Fibroblast of lung (primary cell): ENCODE results near the gene CDC42EP5. TPM values are rescaled to one million over a fixed set of nuclear protein-coding genes. Genes with fewer than 3 reads are reported as not detected.

Source experiments
- DNase-seq, 2 donors: peaks; one replicate each; pipeline versions ENCODE4 v3.0.0 to v3.0.0-alpha.2; 2010; ENCODE audit warnings: low read depth in 2 of 2
- H2AFZ ChIP-seq: 2 replicates; pipeline ENCODE4 v1.5.1; 2012; ENCODE audit warnings: low read length, control low read depth, inconsistent platforms
- H3K27ac ChIP-seq: 2 replicates; pipeline ENCODE4 v1.5.1; 2011; ENCODE audit warnings: low read length, control low read depth; ENCODE audit not compliant: insufficient read depth
- H3K27me3 ChIP-seq: 2 replicates; pipeline ENCODE4 v1.5.1; 2011; ENCODE audit warnings: mild to moderate bottlenecking, low read length; ENCODE audit not compliant: control insufficient read depth, insufficient read depth
- H3K36me3 ChIP-seq: 2 replicates; pipeline ENCODE4 v1.5.1; 2011; ENCODE audit warnings: low read length; ENCODE audit not compliant: control insufficient read depth, insufficient read depth
- H3K4me1 ChIP-seq: 2 replicates; pipeline ENCODE4 v1.5.1; 2011; ENCODE audit warnings: low read length; ENCODE audit not compliant: control insufficient read depth, insufficient read depth; ENCODE audit errors: extremely low read depth
- H3K4me2 ChIP-seq: 2 replicates; pipeline ENCODE4 v1.5.1; 2011; ENCODE audit warnings: low read length, control low read depth; ENCODE audit not compliant: insufficient read depth; ENCODE audit errors: extremely low read depth
- H3K4me3 ChIP-seq, 4 experiments: fragments of 200-600 bp in 1 of 4; sonication (generic) in 1 of 4; replicated peaks in 1 of 4; 2 replicates each; pipeline ENCODE4 v1.5.1; 2011 to 2016; ENCODE audit warnings: low read length in 4 of 4, low read depth in 3 of 4, mild to moderate bottlenecking in 3 of 4, control low read depth in 2 of 4, inconsistent platforms in 1 of 4, mixed read lengths in 1 of 4; ENCODE audit not compliant: insufficient read depth in 1 of 4; ENCODE audit errors: control extremely low read depth in 1 of 4
- H3K79me2 ChIP-seq: 2 replicates; pipeline ENCODE4 v1.5.1; 2012; ENCODE audit warnings: mild to moderate bottlenecking, low read length, inconsistent platforms; ENCODE audit not compliant: control insufficient read depth, insufficient read depth
- H3K9ac ChIP-seq: 2 replicates; pipeline ENCODE4 v1.5.1; 2011; ENCODE audit warnings: mild to moderate bottlenecking, low read length, control low read depth; ENCODE audit not compliant: insufficient read depth
- H3K9me3 ChIP-seq: 2 replicates; pipeline ENCODE4 v1.5.1; 2012; ENCODE audit warnings: low read depth, low read length; ENCODE audit not compliant: control insufficient read depth, insufficient read depth
- H4K20me1 ChIP-seq: 2 replicates; pipeline ENCODE4 v1.5.1; 2011; ENCODE audit warnings: low read length; ENCODE audit not compliant: control insufficient read depth, insufficient read depth; ENCODE audit errors: extremely low read depth
- EZH2 ChIP-seq: IDR thresholded peaks from 2 replicates; pipeline ENCODE4 v1.5.1; 2012; ENCODE audit warnings: low read length, control low read depth, mild to moderate bottlenecking; ENCODE audit errors: missing control alignments
- polyA plus RNA-seq, 2 donors: library from polyadenylated mRNA; depleted of rRNA in 1 of 2; stranded (reverse) in 1 of 2; unstranded in 1 of 2; fragments of >200 nt; gene quantifications; 2 replicates each; pipeline ENCODE4 v1.2.1, GENCODE V29; 2011 to 2012; ENCODE audit warnings: missing spikeins in 1 of 2
- total RNA-seq: library from RNA; depleted of rRNA; stranded (reverse); fragments of >200 nt; gene quantifications from 2 replicates; pipeline ENCODE4 v1.2.1, GENCODE V29; 2014
- TF ChIP-seq, protein P1 (sequence below), 2 donors: IDR thresholded peaks in 1 of 2; conservative IDR thresholded peaks in 1 of 2; 1 replicate in 1 of 2; 2 replicates in 1 of 2; pipeline ENCODE4 v1.5.1; 2011 to 2012; ENCODE audit warnings: low read length in 2 of 2, control low read depth in 1 of 2, inconsistent platforms in 1 of 2, low read depth in 1 of 2, mild to moderate bottlenecking in 1 of 2

The CDC42EP5 gene
- total and polyA plus RNA-seq, 2 donors (not counting 1 experiment from before 2014, with no cell fraction given) = 7.2 to 14.7 TPM

DNA sequence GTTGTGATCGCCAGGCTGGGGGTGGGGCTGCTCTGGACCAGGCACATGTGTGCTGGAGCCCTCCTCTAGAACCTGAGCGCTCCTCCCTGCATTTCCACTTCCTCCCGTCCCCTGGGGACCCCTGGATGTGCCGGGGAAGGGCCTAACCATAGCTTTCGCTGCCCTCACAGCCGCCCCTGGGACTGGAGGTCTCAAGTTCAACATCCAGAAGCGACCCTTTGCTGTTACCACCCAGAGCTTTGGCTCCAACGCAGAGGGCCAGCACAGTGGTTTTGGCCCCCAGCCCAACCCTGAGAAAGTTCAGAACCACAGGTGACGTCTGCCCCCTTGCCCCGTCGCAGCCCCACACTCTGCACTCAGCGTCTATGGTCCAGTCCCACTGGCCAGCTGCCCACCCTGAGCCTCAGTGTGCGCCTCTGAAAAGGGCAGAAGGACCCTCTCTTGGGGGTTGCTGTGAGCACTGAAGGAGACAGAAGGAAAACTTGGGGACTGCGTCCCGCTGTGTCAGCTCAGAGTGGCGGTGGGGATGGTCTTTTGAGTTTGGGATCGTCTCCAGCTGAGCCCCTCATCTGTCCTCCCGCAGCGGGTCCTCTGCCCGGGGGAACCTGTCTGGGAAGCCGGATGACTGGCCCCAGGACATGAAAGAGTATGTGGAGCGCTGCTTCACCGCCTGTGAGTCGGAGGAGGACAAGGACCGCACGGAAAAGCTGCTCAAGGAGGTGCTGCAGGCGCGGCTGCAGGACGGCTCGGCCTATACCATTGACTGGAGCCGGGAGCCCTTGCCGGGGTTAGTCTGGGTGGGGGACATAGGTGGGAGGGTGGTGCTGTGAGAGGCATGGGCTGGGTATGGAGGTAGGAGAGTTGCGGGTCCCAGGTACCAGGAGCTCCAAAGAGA lies 18.1 kb downstream of the CDC42EP5 start:
- Histone ChIP-seq H3K9ac (no peak overlapping the region), H3K79me2 (peaks cover 78% of the 10 kb centered on the region), H3K27me3 (no peaks in the 10 kb centered on the region), H3K9me3 (no peaks in the 10 kb centered on the region), H2AFZ (no peak overlapping the region), H4K20me1 (no peaks in the 10 kb centered on the region), H3K27ac (no peak overlapping the region), H3K4me2 (no peak overlapping the region), H3K36me3 (peaks cover 65% of the 10 kb centered on the region), H3K4me3 (no peak overlapping the region), H3K4me1 (peaks cover 7% of the 10 kb centered on the region)
- DNase-seq = no peak
- no peak for TF ChIP-seq EZH2
- TF ChIP-seq, protein P1, sequence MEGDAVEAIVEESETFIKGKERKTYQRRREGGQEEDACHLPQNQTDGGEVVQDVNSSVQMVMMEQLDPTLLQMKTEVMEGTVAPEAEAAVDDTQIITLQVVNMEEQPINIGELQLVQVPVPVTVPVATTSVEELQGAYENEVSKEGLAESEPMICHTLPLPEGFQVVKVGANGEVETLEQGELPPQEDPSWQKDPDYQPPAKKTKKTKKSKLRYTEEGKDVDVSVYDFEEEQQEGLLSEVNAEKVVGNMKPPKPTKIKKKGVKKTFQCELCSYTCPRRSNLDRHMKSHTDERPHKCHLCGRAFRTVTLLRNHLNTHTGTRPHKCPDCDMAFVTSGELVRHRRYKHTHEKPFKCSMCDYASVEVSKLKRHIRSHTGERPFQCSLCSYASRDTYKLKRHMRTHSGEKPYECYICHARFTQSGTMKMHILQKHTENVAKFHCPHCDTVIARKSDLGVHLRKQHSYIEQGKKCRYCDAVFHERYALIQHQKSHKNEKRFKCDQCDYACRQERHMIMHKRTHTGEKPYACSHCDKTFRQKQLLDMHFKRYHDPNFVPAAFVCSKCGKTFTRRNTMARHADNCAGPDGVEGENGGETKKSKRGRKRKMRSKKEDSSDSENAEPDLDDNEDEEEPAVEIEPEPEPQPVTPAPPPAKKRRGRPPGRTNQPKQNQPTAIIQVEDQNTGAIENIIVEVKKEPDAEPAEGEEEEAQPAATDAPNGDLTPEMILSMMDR (conservative IDR thresholded peaks at IDR 0.05 in 1 of 2, IDR thresholded peaks at IDR 0.05 in 1 of 2; ENCODE audit: low read depth in 1 of 2, low read length in 2 of 2) = no peak

DNA sequence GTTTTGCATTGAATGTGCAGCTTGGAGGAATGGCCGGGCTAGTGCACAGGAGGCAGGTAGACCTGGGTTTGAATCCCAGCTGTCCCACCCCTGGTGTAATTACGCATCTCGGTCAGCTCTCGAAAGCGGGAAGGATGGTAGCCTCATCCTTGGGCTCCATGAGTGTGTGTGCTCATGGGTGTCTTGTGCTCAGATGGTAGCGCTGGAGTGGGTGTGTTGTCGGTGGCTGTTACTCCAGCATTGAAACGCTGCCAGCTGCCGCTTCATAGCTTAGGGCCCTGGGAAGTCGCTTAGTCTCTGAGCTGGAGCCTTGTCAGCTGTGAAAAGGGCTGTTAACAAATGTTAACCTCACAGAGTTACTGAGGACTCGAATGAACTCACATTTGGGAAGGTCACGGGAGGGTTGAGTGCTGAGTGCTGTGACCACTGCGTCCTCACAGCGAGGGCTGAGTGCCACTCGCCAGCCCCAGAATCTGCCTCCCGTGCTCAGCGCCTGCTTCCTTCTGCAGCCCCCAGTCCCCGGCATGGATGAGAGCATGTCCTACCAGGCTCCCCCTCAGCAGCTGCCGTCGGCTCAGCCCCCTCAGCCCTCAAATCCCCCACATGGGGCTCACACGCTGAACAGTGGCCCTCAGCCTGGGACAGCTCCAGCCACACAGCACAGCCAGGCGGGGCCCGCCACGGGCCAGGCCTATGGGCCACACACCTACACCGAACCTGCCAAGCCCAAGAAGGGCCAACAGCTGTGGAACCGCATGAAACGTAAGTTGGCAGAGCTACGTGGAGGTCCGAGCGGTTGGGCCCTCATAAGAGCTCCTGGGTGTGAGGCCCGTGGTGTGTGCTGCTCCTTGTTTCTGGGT lies 18.9 kb downstream of the CDC42EP5 start:
- no peaks in the 10 kb centered on the region for H3K27me3 ChIP-seq
- DNase-seq = no peak
- H3K4me2 ChIP-seq = no peak overlapping the region
- H3K4me3 ChIP-seq = no peak overlapping the region
- H4K20me1 ChIP-seq = no peaks in the 10 kb centered on the region
- peaks cover 60% of the 10 kb centered on the region for H3K36me3 ChIP-seq
- peaks cover 78% of the 10 kb centered on the region for H3K79me2 ChIP-seq
- no peaks in the 10 kb centered on the region for H3K9me3 ChIP-seq
- H3K27ac ChIP-seq = no peak overlapping the region
- no peak overlapping the region for H3K9ac ChIP-seq
- H3K4me1 ChIP-seq = peaks cover 7% of the 10 kb centered on the region
- TF ChIP-seq, protein P1 (conservative IDR thresholded peaks at IDR 0.05 in 1 of 2, IDR thresholded peaks at IDR 0.05 in 1 of 2; ENCODE audit: low read depth in 1 of 2, low read length in 2 of 2) = no peak
- no peak overlapping the region for H2AFZ ChIP-seq

DNA sequence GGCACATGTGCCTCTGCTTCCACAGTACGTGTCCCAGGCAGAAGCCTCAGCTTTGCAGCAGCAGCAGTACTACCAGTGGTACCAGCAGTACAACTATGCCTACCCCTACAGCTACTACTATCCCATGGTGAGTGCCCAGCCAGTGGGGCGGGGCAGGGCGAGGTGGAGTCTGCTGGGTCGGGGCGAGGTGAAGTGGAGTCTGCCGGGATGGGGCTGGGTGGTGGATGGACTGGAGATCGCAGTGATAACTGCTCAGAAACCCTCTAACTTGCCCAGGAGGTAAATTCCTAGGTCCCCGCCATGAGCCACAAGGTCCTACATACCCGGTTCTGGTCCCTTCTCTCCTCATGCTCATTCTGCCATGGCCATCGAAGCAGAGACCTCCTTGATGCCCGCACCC lies 20.5 kb downstream of the CDC42EP5 start:
- Histone ChIP-seq H3K27me3 (no peaks in the 10 kb centered on the region), H3K4me1 (peaks cover 7% of the 10 kb centered on the region), H2AFZ (no peak overlapping the region), H3K9me3 (no peaks in the 10 kb centered on the region), H3K4me2 (no peak overlapping the region), H3K9ac (no peak overlapping the region), H3K79me2 (peaks cover 79% of the 10 kb centered on the region), H3K27ac (no peak overlapping the region), H3K4me3 (no peak overlapping the region), H3K36me3 (peaks cover 49% of the 10 kb centered on the region), H4K20me1 (no peaks in the 10 kb centered on the region)
- DNase-seq = no peak
- TF ChIP-seq, protein P1 (conservative IDR thresholded peaks at IDR 0.05 in 1 of 2, IDR thresholded peaks at IDR 0.05 in 1 of 2; ENCODE audit: low read depth in 1 of 2, low read length in 2 of 2) = no peak
- TF ChIP-seq EZH2 = no peak
